Keratinocyte (primary cell): ENCODE measurements around the gene GLRX3.

Experiments used
- CTCF ChIP-seq, 3 experiments: IDR thresholded peaks in 1 of 3; conservative IDR thresholded peaks in 1 of 3; optimal IDR thresholded peaks in 1 of 3; 2 replicates in 2 of 3; 3 replicates in 1 of 3; pipeline versions ENCODE3 to v1.5.1; 2011; ENCODE audit warnings: low read length in 3 of 3, mild to moderate bottlenecking in 3 of 3, moderate library complexity in 2 of 3, control low read depth in 1 of 3, inconsistent platforms in 1 of 3; ENCODE audit not compliant: insufficient read depth in 2 of 3; ENCODE audit errors: extremely low read depth in 1 of 3
- EZH2 ChIP-seq: IDR thresholded peaks from one replicate; pipeline ENCODE4 v1.6.1; 2012; ENCODE audit warnings: inconsistent platforms, mild to moderate bottlenecking, low read length, moderate library complexity

- no peak for TF ChIP-seq EZH2
- TF ChIP-seq CTCF (optimal IDR thresholded peaks at IDR 0.05 in 1 of 3, IDR thresholded peaks at IDR 0.05 in 1 of 3, conservative IDR thresholded peaks at IDR 0.05 in 1 of 3; ENCODE audit: extremely low read depth in 1 of 3, insufficient read depth in 2 of 3, low read length in 3 of 3), result no peak
These were observed 58.9 kb downstream of the GLRX3 start for GRCh38 chr10:130194991-130195645.
